ENCODE measurements around the gene ZNF423.
A peak's percentile ranks its signal among the peaks of the same experiment; 100 is the strongest.
"Not testable (repeated sequence)": the region's sequence is repeated elsewhere in the genome, so short reads cannot be mapped to it uniquely, and the experiment has no call there.

ZNF423 gene

GRCh38 chr16:49588026-49588425 is 267.9 kb downstream of the ZNF423 start:
- H3K4me3 ChIP-seq (ENCODE audit: low read depth, low read length): no peak overlapping the region
- no peak for DNase-seq (ENCODE audit: low read depth)

- DNase-seq (ENCODE audit: low read depth): no peak
- H3K4me3 ChIP-seq (ENCODE audit: low read depth, low read length): no peak overlapping the region
These were observed 268.4 kb downstream of the ZNF423 start for GRCh38 chr16:49587511-49587910.

GRCh38 chr16:49586466-49587450 is 269.2 kb downstream of the ZNF423 start:
- DNase-seq (ENCODE audit: low read depth): no peak
- H3K4me3 ChIP-seq (ENCODE audit: low read depth, low read length): no peak overlapping the region

DNA sequence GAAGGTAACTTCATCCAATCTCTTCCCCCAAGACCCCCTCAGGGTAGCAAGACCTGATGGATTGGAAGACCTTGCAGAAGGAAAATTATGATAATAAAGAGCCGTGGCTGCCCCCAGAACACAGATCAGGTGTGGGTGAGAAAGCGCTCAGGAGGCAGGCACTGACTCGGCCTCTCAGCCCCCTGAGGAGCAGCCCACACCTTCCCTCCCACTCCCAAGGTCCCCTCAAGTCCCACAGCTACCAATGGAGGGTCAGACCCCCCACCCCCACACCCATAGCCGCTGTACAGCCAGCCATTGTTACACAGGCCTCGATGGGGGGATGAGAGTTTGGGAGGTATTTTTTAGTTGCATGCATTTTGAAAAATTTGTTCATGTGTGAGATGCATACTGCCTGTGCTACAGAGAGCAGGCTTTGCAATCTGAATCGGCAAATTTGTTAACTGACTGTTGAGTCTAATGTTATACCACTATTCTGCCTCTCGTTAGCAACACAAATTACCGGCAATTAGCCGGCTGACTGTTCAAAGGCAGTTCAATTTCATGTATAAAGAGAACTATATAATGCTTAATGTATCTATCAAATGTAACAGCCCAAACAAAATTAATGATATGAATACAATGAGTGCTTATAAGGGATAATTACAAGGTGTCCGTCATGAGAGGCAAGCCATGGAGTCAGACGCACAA is 270.6 kb downstream of the ZNF423 start:
- H3K4me3 ChIP-seq (ENCODE audit: low read depth, low read length): no peak overlapping the region
- DNase-seq (ENCODE audit: low read depth): no peak

DNA sequence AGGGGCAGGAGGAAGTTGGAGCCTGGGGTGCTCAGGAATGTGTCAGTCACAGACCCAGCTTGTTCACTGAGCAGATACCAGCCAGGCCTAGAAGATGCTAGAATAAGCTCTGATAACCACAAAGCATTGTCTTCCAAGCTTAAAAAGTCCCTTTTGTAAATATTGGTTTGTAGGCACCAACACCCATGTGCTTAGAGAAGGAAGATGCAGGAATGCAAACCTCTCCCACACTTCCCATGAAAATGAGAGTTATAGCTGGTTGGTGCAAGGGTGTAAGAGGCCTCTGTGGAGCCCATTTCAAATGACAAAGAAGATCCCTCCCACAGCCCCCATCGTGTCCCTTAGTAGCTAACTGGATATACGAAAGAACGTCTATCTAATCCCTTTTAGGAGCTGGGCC is 272.0 kb downstream of the ZNF423 start:
- no peak overlapping the region for H3K4me3 ChIP-seq (ENCODE audit: low read depth, low read length)
- DNase-seq (ENCODE audit: low read depth): no peak

- DNase-seq (ENCODE audit: low read depth): no peak
These were observed 274.1 kb downstream of the ZNF423 start for GRCh38 chr16:49581630-49582298.

DNA sequence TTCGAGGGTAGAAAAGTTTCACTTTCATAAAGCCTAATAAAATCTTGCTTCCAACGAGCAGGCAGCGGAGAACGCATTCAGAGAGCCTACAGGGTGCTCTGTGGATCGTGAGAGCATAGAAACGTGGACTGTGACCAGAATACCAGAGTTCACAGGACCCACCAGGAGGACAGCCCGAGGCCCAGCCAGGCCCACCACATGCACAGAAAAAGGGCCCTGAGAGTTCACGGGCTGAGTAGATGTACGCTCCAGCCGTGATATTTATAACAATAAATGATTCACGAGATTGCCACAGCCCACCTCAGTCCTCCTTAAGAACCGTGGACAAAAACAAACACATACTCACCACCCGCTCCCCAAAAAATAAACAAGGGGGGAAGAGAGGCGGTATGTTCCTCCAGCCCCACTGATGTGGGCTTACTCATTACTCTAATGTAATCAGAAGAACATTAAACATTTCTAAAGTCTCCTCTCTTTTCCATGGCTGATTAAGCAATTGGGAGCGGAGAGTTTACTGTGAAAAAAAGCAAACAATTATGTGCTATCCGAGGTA is 275.1 kb downstream of the ZNF423 start:
- H3K4me3 ChIP-seq (ENCODE audit: low read depth, low read length): no peak overlapping the region
- DNase-seq (ENCODE audit: low read depth): no peak

More at GRCh38 chr16:49581630-49582298, 274.1 kb downstream of the ZNF423 start:
- no peak overlapping the region for H3K4me3 ChIP-seq (ENCODE audit: low read depth, low read length)

GRCh38 chr16:49578435-49579024 is 277.4 kb downstream of the ZNF423 start:
- no peak overlapping the region for H3K4me3 ChIP-seq (ENCODE audit: low read depth, low read length)
- DNase-seq (ENCODE audit: low read depth): no peak

DNA sequence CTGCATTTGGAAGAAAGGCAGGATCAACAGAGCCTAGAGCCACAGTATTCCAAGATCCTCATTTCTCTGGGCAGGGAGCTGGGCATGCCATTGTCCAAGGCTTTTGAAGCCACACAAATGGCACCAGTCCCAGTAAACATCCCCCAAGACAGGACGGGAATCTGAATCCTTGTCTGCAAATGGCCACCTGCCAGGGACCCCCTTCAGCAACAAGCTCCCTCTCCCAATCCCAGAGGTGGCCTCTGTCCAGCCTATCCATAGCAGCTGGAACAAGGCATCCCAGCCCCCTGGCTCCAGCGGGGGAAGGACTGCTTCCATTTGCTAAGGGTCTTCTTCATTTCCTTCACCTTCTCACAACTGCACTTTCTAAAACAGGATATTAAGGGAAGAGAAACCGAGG is 277.9 kb downstream of the ZNF423 start:
- no peak for DNase-seq (ENCODE audit: low read depth)
- H3K4me3 ChIP-seq (ENCODE audit: low read depth, low read length): no peak overlapping the region

DNA sequence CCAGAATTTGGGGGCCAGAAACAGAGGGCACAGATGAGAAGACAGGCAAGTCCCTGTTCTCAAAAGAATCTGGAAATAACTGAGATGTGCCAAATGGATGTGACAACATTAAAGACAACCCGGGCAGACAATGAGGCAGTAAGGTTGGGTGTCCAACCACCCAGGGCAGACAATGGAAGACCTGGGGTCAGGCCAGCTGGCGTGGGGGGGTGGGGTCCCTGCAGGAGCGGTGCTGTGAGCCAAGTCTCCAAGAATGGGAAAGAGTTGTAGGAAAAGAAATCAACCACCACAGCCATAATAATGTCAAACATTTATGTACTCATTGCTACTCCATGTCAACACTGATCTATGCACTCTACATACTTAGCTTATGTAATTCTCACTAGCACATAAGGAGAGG is 279.0 kb downstream of the ZNF423 start:
- DNase-seq (ENCODE audit: low read depth): no peak

DNA sequence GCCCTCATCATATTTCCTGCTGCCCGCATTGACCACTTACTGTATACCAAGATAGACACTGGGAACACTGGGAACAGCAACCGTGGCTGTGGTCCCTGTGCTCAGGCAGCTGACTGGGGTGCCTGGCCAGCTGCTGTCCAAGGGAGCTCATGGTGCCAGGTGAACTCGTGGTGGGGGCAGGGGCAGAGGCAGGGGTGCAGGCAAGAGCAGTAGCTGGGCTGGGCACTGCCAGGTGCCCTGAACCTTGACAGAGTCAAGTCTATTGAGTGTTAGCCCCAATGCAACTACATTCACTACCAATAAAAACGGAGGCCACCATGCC is 279.8 kb downstream of the ZNF423 start:
- DNase-seq (ENCODE audit: low read depth): no peak
- H3K4me3 ChIP-seq (ENCODE audit: low read depth, low read length): no peak overlapping the region

More for the DNA sequence above, 279.0 kb downstream of the ZNF423 start:
- no peak overlapping the region for H3K4me3 ChIP-seq (ENCODE audit: low read depth, low read length)

DNA sequence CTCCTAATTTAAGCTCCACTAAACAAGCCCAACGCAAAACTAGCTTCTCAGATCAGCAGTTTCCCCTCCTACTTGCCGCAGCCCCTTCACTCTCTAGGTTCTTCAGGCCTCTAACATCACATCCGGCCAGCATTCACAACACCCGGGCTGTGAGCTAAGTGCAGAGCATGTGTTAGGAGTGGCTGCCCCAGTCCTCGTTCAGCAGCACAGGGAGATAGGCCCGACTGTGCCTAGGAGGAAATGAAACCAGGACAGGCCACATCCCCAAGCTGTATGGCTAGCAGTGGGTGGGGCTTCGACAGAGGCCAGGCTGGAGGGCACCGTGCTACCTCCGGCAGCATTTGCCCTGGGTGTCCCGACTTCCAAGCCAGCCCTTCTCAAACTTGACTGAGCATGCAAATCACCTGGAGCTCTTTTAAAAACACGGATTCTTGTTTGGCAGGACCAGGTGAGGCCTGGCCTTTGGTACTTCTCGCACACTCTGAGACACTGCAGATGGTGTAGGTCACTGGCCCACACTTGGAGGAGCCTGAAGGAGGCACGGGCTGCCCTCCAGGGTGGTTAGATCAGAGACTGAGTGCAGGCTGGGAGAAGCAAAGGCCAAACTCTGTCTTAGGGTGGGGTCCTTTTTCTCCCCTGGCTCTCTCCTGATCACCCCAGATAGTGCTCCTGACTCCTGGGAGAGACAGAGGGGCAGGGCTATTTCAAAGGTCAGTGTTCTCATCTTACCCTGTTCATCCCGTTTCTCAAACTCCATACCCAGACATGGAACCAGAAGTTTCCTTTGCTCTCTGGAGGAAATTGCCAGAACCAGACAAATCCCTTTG is 280.4 kb downstream of the ZNF423 start:
- no peak for DNase-seq (ENCODE audit: low read depth)
- no peak overlapping the region for H3K4me3 ChIP-seq (ENCODE audit: low read depth, low read length)

GRCh38 chr16:49574826-49575225 is 281.1 kb downstream of the ZNF423 start:
- DNase-seq (ENCODE audit: low read depth): no peak
- no peak overlapping the region for H3K4me3 ChIP-seq (ENCODE audit: low read depth, low read length)

DNA sequence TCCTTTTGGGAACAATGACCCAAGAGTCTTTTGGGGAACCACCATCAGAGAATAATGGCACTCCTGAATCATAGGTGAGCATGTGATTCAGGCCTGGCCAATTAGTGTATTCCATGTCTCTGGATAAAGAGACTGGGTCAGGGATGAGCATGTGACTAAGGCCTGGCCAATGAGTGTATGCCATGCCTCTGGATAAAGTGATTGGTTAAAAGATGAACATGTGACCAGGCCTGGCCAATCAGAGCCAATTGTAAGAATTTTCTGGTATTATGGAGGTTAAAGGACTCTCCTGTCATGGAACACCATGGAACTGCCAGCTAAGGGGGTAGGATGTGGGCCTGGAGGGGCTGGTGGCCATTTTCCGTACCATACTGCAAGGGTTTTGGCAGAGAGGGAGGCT is 288.0 kb downstream of the ZNF423 start:
- H3K4me3 ChIP-seq (ENCODE audit: low read depth, low read length): no peak overlapping the region
- DNase-seq (ENCODE audit: low read depth): no peak

DNA sequence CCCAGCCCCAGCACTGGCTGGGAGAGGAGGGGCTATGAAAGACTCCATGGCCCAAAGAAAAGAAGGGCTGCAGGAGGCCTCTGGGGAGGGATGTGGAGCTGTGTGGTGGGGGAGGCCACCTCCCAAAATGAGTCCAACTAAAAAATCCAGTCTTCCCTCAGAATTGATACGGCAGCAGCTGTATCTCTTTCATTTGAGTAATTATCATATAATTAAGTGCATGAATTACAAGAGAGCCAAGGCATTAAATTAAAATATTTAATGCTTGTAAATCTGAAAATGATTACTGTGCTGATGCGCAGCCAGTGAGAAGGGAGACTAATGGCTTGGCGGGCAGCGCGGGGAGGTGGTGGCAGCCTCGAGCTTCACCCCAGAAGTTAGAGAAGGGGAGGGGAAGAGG is 289.5 kb downstream of the ZNF423 start:
- H3K4me3 ChIP-seq (ENCODE audit: low read depth, low read length): no peak overlapping the region
- no peak for DNase-seq (ENCODE audit: low read depth)

GRCh38 chr16:49564496-49565229 is 291.2 kb downstream of the ZNF423 start:
- DNase-seq (ENCODE audit: low read depth): peak; percentile 15
- no peak overlapping the region for H3K4me3 ChIP-seq (ENCODE audit: low read depth, low read length)

- DNase-seq (ENCODE audit: low read depth): peak; percentile 14
- no peak overlapping the region for H3K4me3 ChIP-seq (ENCODE audit: low read depth, low read length)
These were observed 292.2 kb downstream of the ZNF423 start for GRCh38 chr16:49563666-49564065.

DNA sequence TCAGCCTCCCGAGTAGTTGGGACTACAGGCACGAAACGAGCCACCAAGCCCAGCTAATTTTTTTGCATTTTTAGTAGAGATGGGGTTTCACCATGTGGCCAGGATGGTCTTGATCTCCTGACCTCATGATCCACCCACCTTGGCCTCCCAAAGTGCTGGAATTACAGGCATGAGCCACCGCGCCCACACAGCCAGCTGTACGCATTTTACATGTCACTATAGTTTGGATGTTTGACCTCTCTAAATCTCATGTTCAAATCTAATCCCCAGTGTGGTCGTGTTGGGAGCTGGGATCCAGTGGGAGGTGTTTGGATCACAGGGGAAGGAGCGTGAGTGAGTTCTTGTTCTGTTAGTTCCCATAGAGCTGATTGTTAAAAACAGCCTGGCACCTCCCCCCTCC is 293.0 kb downstream of the ZNF423 start:
- H3K4me3 ChIP-seq (ENCODE audit: low read depth, low read length): not testable (repeated sequence)

More for the DNA sequence above, 293.0 kb downstream of the ZNF423 start:
- DNase-seq (ENCODE audit: low read depth): not testable (repeated sequence)

Measured in skeletal muscle cell (primary cell).